Fibroblast of pulmonary artery (primary cell): ENCODE results near the gene NDUFS2.

Source experiments
- DNase-seq: peaks from one replicate; pipeline ENCODE4 v3.0.0-alpha.2; 2010; ENCODE audit warnings: low read depth
- H3K4me3 ChIP-seq: replicated peaks from 2 replicates; pipeline ENCODE4 v1.5.1; 2011; ENCODE audit warnings: low read depth, mild to moderate bottlenecking, control low read depth, low read length, moderate library complexity
- TF ChIP-seq, protein P1 (sequence below): IDR thresholded peaks from 2 replicates; pipeline ENCODE4 v1.5.1; 2011; ENCODE audit warnings: mild to moderate bottlenecking, control low read depth, low read length, inconsistent platforms; ENCODE audit errors: missing control alignments

NDUFS2 gene

DNA sequence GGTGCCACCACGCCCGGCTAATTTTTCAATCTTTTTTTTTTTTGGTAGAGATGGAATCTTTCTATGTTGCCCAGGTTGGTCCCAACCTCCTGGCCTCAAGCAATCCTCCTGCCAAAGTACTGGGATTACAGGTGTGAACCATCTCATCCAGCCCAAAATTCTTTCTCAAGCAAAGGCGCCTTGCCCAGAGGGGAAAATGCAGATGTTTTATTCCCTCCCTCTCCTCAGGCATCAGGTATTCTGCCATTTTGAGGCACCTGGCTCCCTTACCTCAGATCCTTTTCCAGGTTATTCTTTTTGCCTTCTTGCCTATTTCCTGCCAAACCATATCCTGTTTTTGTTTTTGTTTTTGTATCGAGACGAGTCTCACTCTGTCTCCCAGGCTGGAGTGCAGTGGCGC lies 13.8 kb upstream of the NDUFS2 start:
- H3K4me3 ChIP-seq, result no peak overlapping the region
- TF ChIP-seq, protein P1, sequence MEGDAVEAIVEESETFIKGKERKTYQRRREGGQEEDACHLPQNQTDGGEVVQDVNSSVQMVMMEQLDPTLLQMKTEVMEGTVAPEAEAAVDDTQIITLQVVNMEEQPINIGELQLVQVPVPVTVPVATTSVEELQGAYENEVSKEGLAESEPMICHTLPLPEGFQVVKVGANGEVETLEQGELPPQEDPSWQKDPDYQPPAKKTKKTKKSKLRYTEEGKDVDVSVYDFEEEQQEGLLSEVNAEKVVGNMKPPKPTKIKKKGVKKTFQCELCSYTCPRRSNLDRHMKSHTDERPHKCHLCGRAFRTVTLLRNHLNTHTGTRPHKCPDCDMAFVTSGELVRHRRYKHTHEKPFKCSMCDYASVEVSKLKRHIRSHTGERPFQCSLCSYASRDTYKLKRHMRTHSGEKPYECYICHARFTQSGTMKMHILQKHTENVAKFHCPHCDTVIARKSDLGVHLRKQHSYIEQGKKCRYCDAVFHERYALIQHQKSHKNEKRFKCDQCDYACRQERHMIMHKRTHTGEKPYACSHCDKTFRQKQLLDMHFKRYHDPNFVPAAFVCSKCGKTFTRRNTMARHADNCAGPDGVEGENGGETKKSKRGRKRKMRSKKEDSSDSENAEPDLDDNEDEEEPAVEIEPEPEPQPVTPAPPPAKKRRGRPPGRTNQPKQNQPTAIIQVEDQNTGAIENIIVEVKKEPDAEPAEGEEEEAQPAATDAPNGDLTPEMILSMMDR, result no peak
- no peak for DNase-seq

DNA sequence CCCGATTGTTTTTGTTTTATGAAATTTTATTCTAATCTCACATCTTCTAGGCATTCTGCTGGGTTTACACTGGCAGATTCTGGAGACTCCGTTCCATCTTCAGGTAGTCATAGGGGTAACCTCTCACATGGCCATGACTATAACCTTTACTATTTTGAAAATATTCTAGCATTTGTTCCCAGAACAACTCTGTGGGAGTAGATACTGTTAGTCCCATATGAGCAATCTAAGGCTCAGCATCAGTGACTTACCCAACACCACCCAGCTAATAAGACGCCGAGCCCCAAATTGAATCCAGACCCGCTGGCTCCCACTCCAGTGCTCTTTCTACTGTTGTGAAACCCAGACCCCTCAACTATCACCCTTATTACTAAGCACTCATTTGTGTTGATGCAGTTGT lies 13.1 kb upstream of the NDUFS2 start:
- H3K4me3 ChIP-seq, result no peak overlapping the region
- TF ChIP-seq, protein P1, result no peak
- DNase-seq, result no peak

DNA sequence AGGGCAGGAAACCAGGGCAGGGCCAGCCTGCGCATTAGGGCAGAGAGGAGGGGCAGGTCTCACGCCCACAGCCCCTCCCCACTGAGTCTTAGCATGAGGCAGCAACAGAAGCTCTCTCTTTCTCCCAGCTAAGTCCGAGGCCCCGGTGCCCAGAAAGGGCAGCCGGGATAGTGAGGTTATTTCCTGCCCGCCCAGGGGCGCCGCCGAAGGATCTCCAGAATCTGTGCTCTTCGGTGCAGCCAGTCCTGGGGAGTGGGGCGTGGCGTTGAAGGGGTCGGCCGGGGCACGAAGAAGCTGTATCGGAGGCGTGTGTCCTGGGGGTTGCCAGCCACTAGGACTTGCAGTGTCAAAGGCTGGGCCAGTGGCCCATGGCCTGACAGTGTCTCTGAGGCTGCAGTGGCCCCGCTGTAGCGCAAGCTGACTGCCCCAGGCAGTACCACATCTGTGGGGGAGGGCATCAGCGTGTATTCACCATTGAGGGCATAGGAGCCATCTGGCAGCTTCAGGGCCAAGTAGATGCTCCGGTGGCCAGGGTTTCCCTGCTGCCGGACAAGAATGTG lies 11.1 kb upstream of the NDUFS2 start:
- TF ChIP-seq, protein P1, result no peak
- DNase-seq, result no peak
- no peak overlapping the region for H3K4me3 ChIP-seq

DNA sequence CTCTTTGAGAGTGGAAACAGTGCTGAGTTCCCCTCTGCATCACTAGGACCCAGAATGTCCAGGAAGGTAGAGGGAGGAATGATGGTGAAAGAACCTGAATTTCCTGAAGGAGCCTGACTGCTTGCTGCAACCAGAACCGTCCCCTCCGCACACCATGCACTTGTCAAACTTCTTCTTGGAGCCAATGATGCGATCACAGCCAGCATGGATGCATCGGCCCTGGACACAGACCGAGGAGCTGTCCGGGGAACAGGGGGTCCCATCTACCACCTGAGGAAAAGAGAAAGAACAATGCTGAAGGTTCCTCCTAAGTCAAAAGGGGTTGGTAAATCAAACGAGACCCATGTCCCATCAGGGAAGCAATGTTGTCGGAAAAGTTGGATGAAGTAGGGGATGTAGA lies 10.2 kb upstream of the NDUFS2 start:
- TF ChIP-seq, protein P1, result no peak
- H3K4me3 ChIP-seq, result no peak overlapping the region
- no peak for DNase-seq

DNA sequence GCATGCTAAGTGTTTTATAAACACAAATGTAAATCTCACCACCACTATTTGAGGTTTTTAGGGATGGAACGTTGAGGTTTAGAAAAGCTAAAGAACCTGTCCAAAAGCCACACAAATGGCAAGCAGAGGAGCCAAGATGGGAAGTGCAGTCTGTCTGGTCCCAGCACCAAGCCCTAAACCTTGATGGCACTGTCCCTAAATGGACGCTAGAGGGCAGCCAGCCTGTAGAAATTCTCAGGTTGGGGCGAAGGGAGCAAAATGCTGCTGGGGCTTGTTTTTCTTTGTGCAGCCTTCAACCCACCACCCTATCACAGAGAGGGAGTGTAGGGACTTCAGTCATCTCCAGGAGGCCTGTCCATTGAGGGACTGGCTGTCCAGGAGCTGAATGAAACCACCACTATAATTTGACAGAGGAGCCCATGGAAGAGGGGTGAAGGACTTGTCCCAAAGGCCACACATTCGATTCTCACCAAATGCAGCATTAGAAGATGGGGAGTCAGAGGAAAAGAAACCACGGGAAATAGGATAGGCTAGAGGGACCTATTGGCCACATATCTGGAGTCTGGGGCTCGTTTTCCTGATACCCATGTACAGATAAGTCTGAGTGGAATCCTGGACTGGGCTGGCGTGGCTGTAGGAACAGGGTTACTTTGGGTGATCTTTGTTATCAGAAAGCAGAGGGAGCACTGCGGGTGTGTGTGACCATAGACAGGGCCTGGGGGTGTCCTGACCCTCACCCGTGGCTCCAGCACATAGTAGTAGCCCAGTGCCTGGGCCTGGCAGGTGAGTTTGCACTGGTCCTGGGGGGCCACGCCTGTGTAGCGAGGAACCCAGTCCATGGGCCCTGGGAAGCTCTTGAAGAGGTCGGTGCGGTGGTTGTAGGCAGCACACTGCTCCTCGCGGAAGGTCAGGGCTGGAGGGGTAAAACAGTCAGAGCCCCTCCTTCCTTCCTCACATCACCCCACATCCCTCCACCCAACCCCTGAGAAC lies 9.4 kb upstream of the NDUFS2 start:
- TF ChIP-seq, protein P1, result peak; percentile 97
- DNase-seq, result peak; percentile 84
- no peak overlapping the region for H3K4me3 ChIP-seq

DNA sequence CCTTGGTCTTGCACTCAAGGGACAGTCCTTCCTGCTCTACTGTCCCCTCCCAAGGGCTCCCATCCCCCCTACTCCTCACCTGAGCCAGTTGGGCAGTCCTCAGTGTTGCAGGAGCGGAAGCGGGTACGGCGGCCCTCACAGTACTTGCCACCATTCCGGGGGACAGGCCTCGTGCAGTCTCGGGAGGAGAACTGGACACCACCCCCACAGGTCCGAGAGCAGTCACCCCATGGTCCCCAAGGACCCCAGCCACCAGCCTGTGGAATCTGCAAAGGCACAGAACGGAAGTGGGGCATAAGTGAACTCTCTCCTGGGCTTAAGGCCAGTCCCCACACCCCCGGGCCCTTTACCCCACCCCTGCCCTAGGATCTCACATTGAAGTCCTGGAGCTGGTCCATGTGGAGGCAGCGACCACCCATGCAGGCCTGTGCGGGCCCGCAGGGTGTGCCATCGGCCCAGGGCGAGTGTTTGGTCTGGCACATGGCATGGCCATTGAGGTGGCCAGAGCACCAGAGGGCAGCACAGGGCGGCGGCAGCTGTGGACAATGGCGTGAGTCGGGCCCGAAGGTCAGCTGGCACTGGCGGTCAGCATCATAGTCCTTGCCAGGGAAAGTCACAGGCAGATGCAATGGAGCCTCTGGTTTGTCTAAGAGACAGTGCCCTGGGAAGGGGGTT lies 8.5 kb upstream of the NDUFS2 start:
- DNase-seq, result no peak
- no peak overlapping the region for H3K4me3 ChIP-seq
- TF ChIP-seq, protein P1, result no peak
